Erythroblast (primary cell): ENCODE results near the gene ANKRD55.

ENCODE experiments used
- GATA1 ChIP-seq: IDR thresholded peaks from 2 replicates; pipeline ENCODE4 v1.6.1; 2011; ENCODE audit warnings: low read depth, mild to moderate bottlenecking, control low read depth, low read length, moderate library complexity
- POLR2A ChIP-seq: IDR thresholded peaks from 2 replicates; pipeline ENCODE4 v1.6.1; 2011; ENCODE audit warnings: mild to moderate bottlenecking, low read length

GRCh38 chr5:56190497-56190896, 42.6 kb downstream of the ANKRD55 start:
- no peak for TF ChIP-seq POLR2A
- no peak for TF ChIP-seq GATA1
